HG03460 (cell line): Measurements from ENCODE around the gene RAMACL.

Experiments used
- ATAC-seq: cut with Tn5 transposase; IDR thresholded peaks from one replicate; pipeline ENCODE4 v1.9.1; 2021; ENCODE audit not compliant: unreplicated experiment

Gene RAMACL

GRCh38 chr6:166580076-166581050 is 6.1 kb downstream of the RAMACL start:
- ATAC-seq: no peak

GRCh38 chr6:166579237-166579850 is 7.1 kb downstream of the RAMACL start:
- ATAC-seq: no peak

GRCh38 chr6:166578536-166579236 is 7.8 kb downstream of the RAMACL start:
- ATAC-seq: no peak

GRCh38 chr6:166575205-166575604 is 11.3 kb downstream of the RAMACL start:
- ATAC-seq: no peak

- no peak for ATAC-seq
Measured at GRCh38 chr6:166573511-166574216, 12.8 kb downstream of the RAMACL start.

GRCh38 chr6:166572370-166573261 is 13.9 kb downstream of the RAMACL start:
- no peak for ATAC-seq

- no peak for ATAC-seq
Measured at GRCh38 chr6:166570929-166571713, 15.4 kb downstream of the RAMACL start.

GRCh38 chr6:166569206-166569605 is 17.3 kb downstream of the RAMACL start:
- no peak for ATAC-seq

- no peak for ATAC-seq
Measured at GRCh38 chr6:166567813-166568212, 18.7 kb downstream of the RAMACL start.

GRCh38 chr6:166567107-166567506 is 19.4 kb downstream of the RAMACL start:
- ATAC-seq: no peak

- ATAC-seq: no peak
Measured at GRCh38 chr6:166566026-166567011, 20.2 kb downstream of the RAMACL start.

- ATAC-seq: no peak
Measured at GRCh38 chr6:166565084-166565967, 21.2 kb downstream of the RAMACL start.

- no peak for ATAC-seq
Measured at GRCh38 chr6:166563805-166564204, 22.7 kb downstream of the RAMACL start.

- ATAC-seq: no peak
Measured at GRCh38 chr6:166563200-166563599, 23.3 kb downstream of the RAMACL start.

GRCh38 chr6:166562726-166563125 is 23.8 kb downstream of the RAMACL start:
- no peak for ATAC-seq

GRCh38 chr6:166561771-166562359 is 24.6 kb downstream of the RAMACL start:
- no peak for ATAC-seq

- ATAC-seq: no peak
Measured at GRCh38 chr6:166560222-166560621, 26.3 kb downstream of the RAMACL start.
